HG03571 (cell line): ENCODE measurements around the gene BEST2.
A peak's percentile ranks its signal among the peaks of the same experiment; 100 is the strongest.

Experiments
- ATAC-seq: cut with Tn5 transposase; IDR thresholded peaks from one replicate; pipeline ENCODE4 v1.9.1; 2021; ENCODE audit not compliant: unreplicated experiment

The BEST2 gene

DNA sequence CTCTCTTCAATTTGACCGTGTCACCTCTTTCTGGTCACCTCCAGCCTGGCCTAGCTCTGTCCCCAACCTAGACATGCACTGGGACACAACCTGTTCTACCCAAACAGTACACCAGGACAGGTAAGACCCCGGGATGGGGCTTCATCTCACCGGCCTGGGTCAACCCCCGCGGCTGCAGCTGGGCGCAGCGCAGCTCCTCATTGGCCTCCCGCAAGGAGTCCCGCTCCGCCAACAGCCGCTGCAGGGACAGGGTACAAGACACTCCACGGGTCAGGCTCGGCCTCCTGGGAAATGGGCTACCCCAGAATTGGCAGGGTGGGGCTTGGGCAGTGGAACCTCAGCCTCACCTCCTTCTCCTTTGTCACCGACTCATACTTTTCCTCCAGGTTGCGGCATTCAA is 16.1 kb downstream of the BEST2 start:
- no peak for ATAC-seq

DNA sequence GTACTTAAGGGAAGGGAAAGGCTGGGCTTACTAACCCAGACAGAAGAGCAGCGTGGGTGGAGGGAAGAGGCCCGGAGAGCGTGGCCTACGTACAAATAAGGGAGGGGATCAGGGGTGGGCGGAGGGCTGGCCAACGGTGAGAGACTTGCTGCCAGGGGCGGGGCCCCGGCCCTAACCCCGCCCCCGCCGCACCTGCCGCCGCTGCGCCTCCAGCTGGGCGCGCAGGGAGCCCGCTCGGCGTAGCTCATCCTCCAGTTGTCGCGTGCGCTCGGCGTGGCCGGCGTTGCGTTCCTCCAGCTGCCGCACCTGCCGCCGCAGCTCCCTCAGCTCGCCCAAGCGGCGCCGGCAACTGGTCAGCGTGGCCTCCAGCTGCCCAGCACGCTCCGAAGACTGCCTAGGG is 18.1 kb downstream of the BEST2 start:
- ATAC-seq, result no peak

DNA sequence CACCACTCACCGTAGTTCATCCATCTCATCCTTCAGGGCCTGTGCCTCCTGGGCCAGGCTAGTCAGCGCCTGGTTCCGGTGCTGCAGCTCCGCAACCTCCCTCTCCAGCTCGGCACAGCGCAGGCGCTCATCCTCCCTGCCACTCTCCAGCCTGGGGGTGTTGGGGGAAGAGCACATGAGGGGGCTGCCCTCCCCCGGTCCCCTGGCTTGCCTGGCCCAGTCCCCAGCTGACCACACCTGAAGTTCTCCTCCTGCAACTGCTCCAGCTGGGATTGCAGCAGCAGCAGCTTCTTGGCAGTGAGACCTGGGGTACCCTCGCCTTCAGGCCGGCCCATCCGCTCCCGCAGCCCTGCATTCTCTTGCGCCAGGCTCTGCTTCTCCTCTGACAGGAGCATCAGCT is 19.3 kb downstream of the BEST2 start:
- ATAC-seq, result no peak

DNA sequence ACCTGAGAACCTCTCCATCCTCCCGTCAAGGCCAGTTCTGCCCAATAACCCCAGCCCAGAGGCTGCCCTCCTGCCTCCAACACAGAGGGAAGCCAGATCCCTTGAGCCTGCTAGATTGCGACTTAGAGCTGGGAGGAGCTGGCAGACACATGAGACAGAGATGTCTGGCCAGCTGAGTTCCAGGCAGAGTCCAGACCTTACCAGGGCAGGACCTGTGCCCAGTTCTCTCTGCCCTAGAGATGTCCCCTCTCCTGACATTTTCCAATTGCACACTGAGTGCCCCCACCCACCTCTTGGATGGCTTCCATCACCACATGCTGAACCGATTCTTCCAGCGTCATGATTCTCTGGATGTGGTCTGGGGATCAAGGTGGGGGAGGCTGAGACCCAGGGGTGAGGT is 20.7 kb downstream of the BEST2 start:
- ATAC-seq, result no peak

DNA sequence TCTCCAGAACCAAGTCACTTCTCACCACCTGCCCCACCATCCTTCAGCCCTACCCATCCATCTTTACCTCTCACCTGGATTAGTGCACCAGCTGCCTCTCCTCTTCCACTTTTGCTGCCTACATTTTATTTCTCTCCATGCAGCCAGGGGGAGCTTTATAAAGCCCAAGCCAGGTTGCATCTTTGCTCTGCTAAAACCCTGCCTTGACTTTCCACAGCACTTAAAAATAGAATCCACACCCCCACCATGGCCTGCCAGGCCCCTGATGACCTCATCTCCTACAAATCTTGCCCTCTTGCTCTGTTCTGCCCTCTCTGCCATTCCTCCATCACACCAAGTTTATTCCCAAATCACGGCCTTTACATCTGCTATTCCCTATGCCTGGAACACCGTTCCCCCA is 22.0 kb downstream of the BEST2 start:
- no peak for ATAC-seq

GRCh38 chr19:12774588-12775555 is 23.3 kb downstream of the BEST2 start, which contains the start of gene HOOK2:
Gene HOOK2 (minus strand): TSS chr19:12775552. CDS start chr19:12775449, 103 bp downstream.
- ATAC-seq, result peak; percentile 2

DNA sequence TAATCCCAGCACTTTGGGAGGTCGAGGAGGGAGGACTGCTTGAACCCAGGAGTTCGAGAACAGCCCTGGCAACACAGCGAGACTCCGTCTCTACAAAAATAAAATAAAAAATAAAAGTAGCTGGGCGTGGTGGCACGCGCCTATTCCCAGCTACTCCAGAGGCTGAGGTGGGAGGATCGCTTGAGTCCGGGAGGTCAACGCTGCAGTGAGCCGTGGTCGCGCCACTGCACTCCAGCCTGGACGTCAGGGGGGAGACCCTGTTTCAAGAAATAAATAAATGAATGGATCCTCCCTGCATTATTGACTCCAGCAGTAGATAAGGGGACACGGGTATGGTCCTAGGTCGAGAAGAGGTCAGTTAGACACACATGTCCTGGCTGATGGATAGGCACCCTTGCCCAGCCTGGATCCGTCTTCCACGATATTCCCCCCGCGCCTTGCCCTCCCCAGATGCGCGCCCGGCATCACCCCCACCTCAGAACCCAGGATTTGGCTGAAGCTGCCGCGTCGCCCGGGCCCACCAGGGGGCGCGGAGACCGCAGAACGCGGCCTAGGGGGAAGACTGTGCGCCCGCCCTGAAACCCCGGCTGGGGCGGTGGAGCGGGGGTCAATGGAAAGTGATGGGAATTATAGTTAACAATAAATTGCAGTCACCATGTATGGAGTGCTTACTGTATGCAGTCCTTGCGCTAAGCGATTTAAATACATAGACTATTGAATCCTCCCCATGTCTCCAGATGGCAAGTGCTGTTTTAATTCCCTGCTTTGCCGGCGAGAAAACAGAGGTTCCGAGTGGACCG is 25.8 kb downstream of the BEST2 start:
- ATAC-seq, result no peak

DNA sequence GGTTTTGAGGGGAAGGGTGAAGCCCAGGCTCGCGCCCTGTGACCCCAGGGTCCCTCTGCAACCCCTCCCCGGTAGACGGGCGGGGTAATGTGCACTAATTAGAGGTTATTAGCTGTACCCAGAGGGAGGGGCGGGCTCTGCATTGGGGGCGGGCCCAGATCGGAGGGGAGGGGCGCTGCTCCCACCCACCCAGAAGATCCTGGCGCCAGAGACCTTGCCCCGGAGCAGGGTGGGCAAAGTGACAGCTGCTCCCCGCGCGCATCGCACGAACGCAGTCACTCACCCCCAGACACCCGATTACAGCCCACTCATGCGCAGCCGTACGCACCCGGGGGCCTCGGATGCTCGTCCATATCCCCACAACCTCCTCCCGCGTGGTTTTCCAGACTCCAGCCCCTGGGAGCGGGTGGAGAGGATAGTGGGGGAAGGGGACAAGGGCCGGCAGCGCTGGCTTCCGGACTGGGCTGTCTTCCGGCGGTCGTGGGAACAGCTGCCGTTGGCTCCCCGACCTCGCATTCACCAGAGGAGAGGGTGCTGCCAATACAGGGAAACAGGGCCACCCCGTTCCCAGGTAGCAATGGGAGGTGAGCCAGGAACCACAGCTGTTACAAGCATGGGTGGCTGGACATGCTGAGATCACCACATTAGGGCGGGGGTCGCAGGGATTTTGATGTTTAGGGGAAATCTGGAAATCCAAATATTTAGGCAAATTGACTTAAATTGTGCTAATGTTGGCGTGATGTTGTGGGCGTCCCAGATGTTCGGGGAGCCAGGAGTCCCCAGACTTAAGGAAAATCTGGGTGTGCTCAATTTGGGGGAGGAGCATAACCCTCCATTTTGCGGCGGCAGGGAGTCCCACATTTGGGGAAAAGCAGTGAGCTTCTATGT is 26.7 kb downstream of the BEST2 start:
- no peak for ATAC-seq

- ATAC-seq, result no peak
Measured at GRCh38 chr19:12778905-12779161, 27.2 kb downstream of the BEST2 start.

- ATAC-seq, result no peak
Measured at GRCh38 chr19:12779162-12779993, 27.8 kb downstream of the BEST2 start.

- no peak for ATAC-seq
Measured at GRCh38 chr19:12782174-12782423, 30.5 kb downstream of the BEST2 start.

DNA sequence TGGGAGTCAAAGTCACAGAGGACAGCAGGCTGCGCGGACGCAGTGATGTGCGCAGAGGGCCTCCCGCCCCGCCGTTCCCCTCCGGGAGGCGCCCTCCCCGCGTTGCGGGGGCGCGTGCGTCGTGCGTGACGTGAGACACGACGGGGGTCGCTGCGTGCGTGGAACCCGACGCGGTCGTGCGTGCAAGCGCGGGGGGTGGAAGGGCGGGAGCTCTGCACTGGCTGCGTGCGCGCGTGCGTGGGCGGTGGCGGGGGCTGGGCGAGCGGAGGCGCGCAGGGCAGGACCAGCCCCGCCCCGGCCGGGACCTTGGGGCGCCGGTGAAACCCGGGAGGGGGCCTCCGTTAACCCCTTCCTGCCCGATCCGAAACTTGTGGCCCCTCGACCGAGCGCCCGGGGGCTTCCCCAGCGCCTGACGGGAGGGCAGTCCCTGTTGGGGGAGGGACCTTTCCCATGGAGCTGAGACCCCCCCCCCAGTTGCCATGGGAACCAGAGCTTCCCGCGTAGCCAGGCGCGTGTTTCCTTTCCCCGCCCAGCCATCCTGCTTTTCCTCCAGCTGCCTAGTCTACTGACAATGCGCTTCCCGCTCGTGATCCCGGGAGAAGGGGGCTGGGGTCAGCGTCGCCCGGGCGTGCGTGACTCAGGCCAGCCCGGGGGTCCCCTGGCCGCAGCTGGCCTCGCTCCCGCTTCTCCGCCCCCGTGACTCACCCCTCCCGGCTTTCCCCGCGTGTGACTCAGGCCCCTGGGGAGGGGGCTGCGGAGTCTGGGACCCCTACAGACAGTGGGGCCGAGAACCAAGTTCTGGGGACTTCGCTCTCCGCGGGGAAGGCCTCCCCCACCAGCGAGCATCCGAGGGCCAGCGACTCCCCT is 31.1 kb downstream of the BEST2 start:
- peak; percentile 21 for ATAC-seq

DNA sequence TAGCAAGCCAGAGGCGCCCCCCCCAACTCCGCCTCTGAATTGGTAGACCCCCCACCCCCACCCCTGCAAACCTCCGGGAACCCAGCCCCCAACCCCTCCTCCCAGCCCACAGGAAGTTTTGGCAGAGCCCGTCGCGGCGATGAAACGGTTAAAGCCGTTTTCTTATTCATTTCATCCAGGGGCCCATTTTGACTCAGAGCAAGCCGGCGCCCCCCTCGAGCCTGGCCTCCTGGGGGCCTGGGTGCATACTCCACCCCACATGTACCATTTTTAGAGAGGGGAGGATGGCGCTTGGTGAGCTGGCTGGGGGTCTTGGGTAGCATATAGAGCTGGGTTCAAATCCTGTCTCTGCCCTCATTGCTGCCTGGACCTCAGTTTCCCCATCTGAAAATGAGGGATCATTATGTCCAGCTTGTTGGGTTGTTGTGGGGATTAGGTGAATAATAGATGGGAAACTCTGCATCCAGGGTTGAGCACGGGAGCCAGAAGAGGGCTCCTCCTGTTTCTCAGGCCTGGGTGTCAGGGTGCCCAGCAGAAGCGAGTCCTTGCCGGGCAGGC is 31.8 kb downstream of the BEST2 start:
- ATAC-seq, result no peak

- no peak for ATAC-seq
Measured at GRCh38 chr19:12783849-12784393, 32.3 kb downstream of the BEST2 start.

DNA sequence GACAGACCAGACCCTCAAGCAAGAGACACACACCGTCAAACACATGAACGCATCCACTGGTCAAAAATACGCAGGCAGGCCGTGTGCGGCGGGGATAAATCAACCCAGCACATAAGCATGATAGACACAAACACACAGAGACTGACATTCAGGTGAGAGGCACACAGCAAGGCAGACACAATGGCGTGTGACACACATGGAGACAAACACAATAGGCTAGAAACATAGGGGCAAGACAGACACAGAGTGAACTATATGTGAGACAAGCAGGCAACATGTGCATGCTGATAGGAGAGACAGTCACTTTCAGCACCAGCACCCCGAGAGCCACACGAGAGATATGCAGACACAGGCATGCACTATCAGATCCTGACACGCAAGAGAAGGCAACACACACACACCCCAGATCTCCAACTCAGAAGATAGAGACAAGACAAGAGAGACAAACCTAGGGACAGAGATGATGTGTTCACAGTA is 32.8 kb downstream of the BEST2 start:
- ATAC-seq, result no peak

- no peak for ATAC-seq
Measured at GRCh38 chr19:12784871-12785430, 33.4 kb downstream of the BEST2 start.

GRCh38 chr19:12785431-12786031 is 33.9 kb downstream of the BEST2 start:
- no peak for ATAC-seq
